Measurements from ENCODE around the gene TCERG1L.

TCERG1L gene

GRCh38 chr10:131269776-131270460 is 41.6 kb downstream of the TCERG1L start:
- DNase-seq: peak in 1 of 2 donors; percentile 8

- DNase-seq: no peak
These were observed 43.8 kb downstream of the TCERG1L start for GRCh38 chr10:131267814-131268095.

- no peak for DNase-seq
These were observed 44.3 kb downstream of the TCERG1L start for GRCh38 chr10:131266936-131267813.

- DNase-seq: no peak
These were observed 47.3 kb downstream of the TCERG1L start for GRCh38 chr10:131264110-131264788.

- DNase-seq: no peak
These were observed 49.5 kb downstream of the TCERG1L start for GRCh38 chr10:131261890-131262475.

- DNase-seq: no peak
These were observed 50.9 kb downstream of the TCERG1L start for GRCh38 chr10:131260452-131261211.

- no peak for DNase-seq
These were observed 51.5 kb downstream of the TCERG1L start for GRCh38 chr10:131260031-131260430.

- DNase-seq: no peak
These were observed 52.0 kb downstream of the TCERG1L start for GRCh38 chr10:131259535-131259934.

- no peak for DNase-seq
These were observed 53.3 kb downstream of the TCERG1L start for GRCh38 chr10:131258256-131258655.

GRCh38 chr10:131257027-131257426 is 54.5 kb downstream of the TCERG1L start:
- DNase-seq: no peak

- no peak for DNase-seq
These were observed 56.7 kb downstream of the TCERG1L start for GRCh38 chr10:131254859-131255252.

- no peak for DNase-seq
These were observed 57.3 kb downstream of the TCERG1L start for GRCh38 chr10:131253931-131254858.

- no peak for DNase-seq
These were observed 58.8 kb downstream of the TCERG1L start for GRCh38 chr10:131252567-131253276.

GRCh38 chr10:131251146-131251541 is 60.4 kb downstream of the TCERG1L start:
- DNase-seq: no peak

GRCh38 chr10:131250454-131251145 is 60.9 kb downstream of the TCERG1L start:
- no peak for DNase-seq

- no peak for DNase-seq
These were observed 61.6 kb downstream of the TCERG1L start for GRCh38 chr10:131249955-131250344.

GRCh38 chr10:131249238-131249954 is 62.1 kb downstream of the TCERG1L start:
- DNase-seq: no peak

- DNase-seq: no peak
These were observed 63.0 kb downstream of the TCERG1L start for GRCh38 chr10:131248376-131249165.

- DNase-seq: no peak
These were observed 63.6 kb downstream of the TCERG1L start for GRCh38 chr10:131247873-131248272.

Measured in hippocampal formation (tissue), 2 donors.